ENCODE results near the gene PPP2R2D.

DNA sequence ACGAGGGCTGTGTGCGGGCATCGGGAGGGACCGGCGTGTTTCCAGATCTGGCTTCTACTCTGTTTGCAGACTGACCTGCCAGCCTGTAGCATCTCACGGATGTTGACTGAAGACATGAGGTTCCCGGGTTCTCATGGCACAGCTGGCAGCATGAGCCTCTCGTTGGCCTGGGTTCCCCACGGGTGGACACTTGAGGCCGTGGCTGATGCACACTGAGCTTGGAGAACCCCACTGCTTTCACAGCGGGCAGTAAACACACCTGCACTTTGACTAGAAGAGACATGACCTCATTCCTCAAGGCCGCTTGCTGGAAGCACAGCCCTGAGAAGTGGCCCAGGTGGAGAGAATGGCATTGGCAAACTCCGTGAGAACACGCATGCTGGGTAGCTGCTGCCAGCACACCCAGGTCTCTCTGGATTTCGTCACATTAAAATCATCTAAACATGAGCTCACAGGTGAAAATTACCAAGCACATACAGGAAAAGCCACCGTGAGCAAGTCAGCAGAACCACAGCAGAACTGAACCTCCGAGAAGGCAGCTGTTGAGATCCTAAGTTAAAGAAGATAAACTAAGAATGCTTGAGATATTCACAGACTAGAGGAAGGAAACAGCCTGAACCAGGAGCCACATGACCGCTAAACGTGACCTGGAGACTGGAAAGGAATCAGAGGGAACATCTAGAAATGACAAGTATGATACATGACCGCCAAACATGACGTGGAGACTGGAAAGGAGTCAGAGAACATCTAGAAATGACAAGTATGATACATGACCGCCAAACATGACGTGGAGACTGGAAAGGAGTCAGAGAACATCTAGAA lies 48.4 kb downstream of the PPP2R2D start:
- TF ChIP-seq, protein P1, sequence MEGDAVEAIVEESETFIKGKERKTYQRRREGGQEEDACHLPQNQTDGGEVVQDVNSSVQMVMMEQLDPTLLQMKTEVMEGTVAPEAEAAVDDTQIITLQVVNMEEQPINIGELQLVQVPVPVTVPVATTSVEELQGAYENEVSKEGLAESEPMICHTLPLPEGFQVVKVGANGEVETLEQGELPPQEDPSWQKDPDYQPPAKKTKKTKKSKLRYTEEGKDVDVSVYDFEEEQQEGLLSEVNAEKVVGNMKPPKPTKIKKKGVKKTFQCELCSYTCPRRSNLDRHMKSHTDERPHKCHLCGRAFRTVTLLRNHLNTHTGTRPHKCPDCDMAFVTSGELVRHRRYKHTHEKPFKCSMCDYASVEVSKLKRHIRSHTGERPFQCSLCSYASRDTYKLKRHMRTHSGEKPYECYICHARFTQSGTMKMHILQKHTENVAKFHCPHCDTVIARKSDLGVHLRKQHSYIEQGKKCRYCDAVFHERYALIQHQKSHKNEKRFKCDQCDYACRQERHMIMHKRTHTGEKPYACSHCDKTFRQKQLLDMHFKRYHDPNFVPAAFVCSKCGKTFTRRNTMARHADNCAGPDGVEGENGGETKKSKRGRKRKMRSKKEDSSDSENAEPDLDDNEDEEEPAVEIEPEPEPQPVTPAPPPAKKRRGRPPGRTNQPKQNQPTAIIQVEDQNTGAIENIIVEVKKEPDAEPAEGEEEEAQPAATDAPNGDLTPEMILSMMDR (IDR thresholded peaks at IDR 0.05), result no peak
- TF ChIP-seq POLR2AphosphoS5 (IDR thresholded peaks at IDR 0.05; ENCODE audit: low read depth, low read length), result no peak
